Measurements from ENCODE around the gene CBL. TPM values are rescaled to one million over a fixed set of nuclear protein-coding genes. Genes with fewer than 3 reads are reported as not detected.

CBL gene
- total RNA-seq, 1 experiment from 2014 or later, result 45.6 TPM

GRCh38 chr11:119168471-119169281 lies 37.5 kb upstream of the CBL start, which contains the start of gene NLRX1 (continued):
- TF ChIP-seq ZNF532 (CRISPR knock-in tag; IDR thresholded peaks at IDR 0.05; ENCODE audit: borderline replicate concordance) (no peak), RELA (CRISPR knock-in tag; IDR thresholded peaks at IDR 0.05; ENCODE audit: borderline replicate concordance) (no peak), ZBTB21 (CRISPR knock-in tag; IDR thresholded peaks at IDR 0.05; ENCODE audit: borderline replicate concordance) (peak; percentile 87), NFATC4 (CRISPR knock-in tag; IDR thresholded peaks at IDR 0.05) (no peak)

GRCh38 chr11:119169282-119169719 lies 36.8 kb upstream of the CBL start:
- Mint-ChIP-seq H3K27ac (peak overlapping the region; percentile 95), H3K36me3 (no peaks in the 10 kb centered on the region; the same call in 1 of the 2 replicates)

GRCh38 chr11:119172513-119172912 lies 33.6 kb upstream of the CBL start:
- ChIA-PET POLR2A (no interaction called here), CTCF (interaction anchor here (0.7 to 2.2 kb wide), 2 partner anchors 19 to 70 kb away, joined by 3 to 6 read pairs; no protein-coding TSS in a partner anchor)
- Mint-ChIP-seq H3K36me3 (peaks cover 3% of the 10 kb centered on the region; the same call in 1 of the 2 replicates), H3K4me3 (no peak overlapping the region), H3K27me3 (ENCODE audit: low read depth) (no peaks in the 10 kb centered on the region), H3K4me1 (peaks cover 16% of the 10 kb centered on the region), H3K27ac (no peak overlapping the region), H3K9me3 (no peaks in the 10 kb centered on the region)
- no peak for ATAC-seq
- no peak for DNase-seq (ENCODE audit: low spot score)
- no peak for TF ChIP-seq STAT6 (CRISPR knock-in tag; conservative IDR thresholded peaks at IDR 0.05; ENCODE audit: low read depth)
- TF ChIP-seq ZNF317 (CRISPR knock-in tag; IDR thresholded peaks at IDR 0.05; ENCODE audit: borderline replicate concordance, low read depth), result no peak
- no peak for TF ChIP-seq NFYB (CRISPR knock-in tag; conservative IDR thresholded peaks at IDR 0.05; ENCODE audit: low read depth)
- no peak for TF ChIP-seq ATF2 (CRISPR knock-in tag; IDR thresholded peaks at IDR 0.05; ENCODE audit: borderline replicate concordance, low read depth)
- TF ChIP-seq MYBL2 (CRISPR knock-in tag; IDR thresholded peaks at IDR 0.05), result no peak

More at GRCh38 chr11:119169282-119169719, 36.8 kb upstream of the CBL start:
- ATAC-seq (peak; percentile 81), DNase-seq (ENCODE audit: low spot score) (peak; percentile 63)
- TF ChIP-seq ZNF532 (CRISPR knock-in tag; IDR thresholded peaks at IDR 0.05; ENCODE audit: borderline replicate concordance), result peak; percentile 49; the same call in 1 of the 2 replicates
- 0 out of 2 replicates have a peak, but pooled peaks have one; percentile 12 for TF ChIP-seq TEAD1 (CRISPR knock-in tag; IDR thresholded peaks at IDR 0.05)
- no peak for TF ChIP-seq TEAD4 (CRISPR knock-in tag; IDR thresholded peaks at IDR 0.05)
- 0 out of 2 replicates have a peak, but pooled peaks have one; percentile 1 for TF ChIP-seq ZNF121 (CRISPR knock-in tag; IDR thresholded peaks at IDR 0.05)
- Mint-ChIP-seq H3K4me3 (peak overlapping the region; percentile 83), H3K27me3 (ENCODE audit: low read depth) (no peaks in the 10 kb centered on the region), H3K4me1 (peaks cover 26% of the 10 kb centered on the region), H3K9me3 (no peaks in the 10 kb centered on the region)
- CTCF ChIA-PET, result interaction anchor here (0.7 to 2.3 kb wide), 33 partner anchors 9 to 212 kb away, joined by 3 to 33 read pairs (median 5); partner anchors contain the start of genes ABCG4, C1QTNF5, C2CD2L and CBL
- POLR2A ChIA-PET, result interaction anchor here (0.8 to 1.3 kb wide), 7 partner anchors 17 to 210 kb away, joined by 3 to 7 read pairs (median 4); partner anchors contain the start of genes C2CD2L, CBL, DPAGT1 and HMBS
